HG03060 (cell line): ENCODE results near the gene CDH13.

Experiments
- ATAC-seq: cut with Tn5 transposase; IDR thresholded peaks from one replicate; pipeline ENCODE4 v1.9.1; 2021; ENCODE audit warnings: low read depth, moderate number of reproducible peaks; ENCODE audit not compliant: unreplicated experiment

The CDH13 gene

GRCh38 chr16:83433201-83433600 is 806.4 kb downstream of the CDH13 start:
- no peak for ATAC-seq

- ATAC-seq: no peak
These were observed 810.3 kb downstream of the CDH13 start for GRCh38 chr16:83437036-83437435.

DNA sequence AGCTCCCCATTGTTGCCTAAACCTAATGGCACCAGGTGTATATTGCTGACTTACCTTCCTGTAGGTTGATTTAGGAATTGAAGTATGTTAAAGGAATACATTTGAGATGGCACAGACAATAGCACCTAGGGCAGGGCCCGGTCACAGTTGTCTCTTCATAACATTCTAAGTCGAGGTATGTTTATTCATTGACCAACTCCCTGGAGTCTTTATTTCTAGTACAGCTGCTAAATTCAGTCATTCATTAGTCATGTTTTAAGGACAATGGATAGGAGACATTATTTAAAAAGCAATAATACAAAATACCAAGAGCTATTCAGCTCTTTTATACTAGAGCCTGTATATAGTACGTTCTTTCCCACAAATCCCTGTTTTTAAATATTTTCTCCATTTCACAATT is 811.6 kb downstream of the CDH13 start:
- no peak for ATAC-seq

DNA sequence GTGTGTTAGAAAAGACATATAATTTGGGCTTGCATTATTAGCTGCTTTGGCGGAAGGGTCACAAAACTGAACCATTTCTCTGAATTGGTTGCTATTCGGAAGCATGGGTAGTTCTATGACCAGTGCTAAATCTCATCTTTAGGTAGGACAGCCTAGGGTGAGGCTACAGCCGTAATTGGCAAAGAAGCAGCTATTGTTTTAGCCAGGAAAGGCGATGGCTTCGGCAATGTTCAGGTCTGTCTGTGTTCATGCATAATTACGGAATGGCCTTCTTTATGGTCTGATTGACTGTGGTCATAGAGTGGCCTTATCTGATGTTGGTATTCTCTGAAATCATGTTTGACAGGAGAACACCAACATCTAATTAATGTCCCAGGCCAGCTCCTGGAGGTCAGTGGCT is 812.6 kb downstream of the CDH13 start:
- no peak for ATAC-seq

GRCh38 chr16:83441517-83441916 is 814.7 kb downstream of the CDH13 start:
- ATAC-seq: no peak

DNA sequence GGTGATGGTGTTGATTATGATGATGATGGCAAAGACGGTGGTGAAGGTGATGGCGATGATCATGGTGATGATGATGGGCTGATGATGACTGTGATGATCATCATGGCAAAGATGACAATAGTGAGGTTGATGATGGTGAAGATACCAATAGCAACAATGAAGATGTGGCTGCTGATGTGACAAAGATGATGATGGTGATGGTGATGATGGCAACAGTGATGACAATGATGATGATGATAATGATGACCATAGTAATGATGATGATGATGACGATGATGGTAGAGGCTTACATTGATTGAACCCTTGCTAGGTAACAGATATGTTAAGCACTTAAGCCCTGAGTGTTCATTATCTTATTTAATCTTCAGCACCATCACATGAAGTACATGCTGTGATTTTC is 817.2 kb downstream of the CDH13 start:
- ATAC-seq: no peak

DNA sequence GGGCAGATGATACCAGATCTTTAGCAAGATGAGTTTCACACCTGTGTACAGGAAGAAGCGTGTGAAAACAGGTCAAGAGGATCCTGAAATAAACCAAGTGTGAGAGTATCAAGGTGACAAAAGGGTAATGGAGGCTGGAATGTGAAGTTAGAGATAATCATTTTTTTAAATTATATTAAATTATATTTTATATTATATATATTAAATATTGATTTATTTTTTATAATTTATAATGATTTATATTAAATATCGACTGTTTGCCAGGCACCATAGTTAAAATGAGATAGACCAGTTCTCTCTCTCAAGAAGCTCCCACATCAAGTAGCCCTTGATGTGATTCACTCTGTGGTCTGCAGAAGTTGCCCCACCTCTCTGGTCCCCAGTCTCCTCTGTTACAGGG is 820.8 kb downstream of the CDH13 start:
- no peak for ATAC-seq

GRCh38 chr16:83449861-83450260 is 823.1 kb downstream of the CDH13 start:
- ATAC-seq: no peak

- ATAC-seq: peak; percentile 54
These were observed 827.2 kb downstream of the CDH13 start for GRCh38 chr16:83453977-83454376.

GRCh38 chr16:83455716-83456115 is 828.9 kb downstream of the CDH13 start:
- ATAC-seq: no peak

GRCh38 chr16:83456934-83457333 is 830.2 kb downstream of the CDH13 start:
- no peak for ATAC-seq

- ATAC-seq: peak; percentile 79
These were observed 831.8 kb downstream of the CDH13 start for GRCh38 chr16:83458612-83459011.

GRCh38 chr16:83464991-83465390 is 838.2 kb downstream of the CDH13 start:
- ATAC-seq: no peak

DNA sequence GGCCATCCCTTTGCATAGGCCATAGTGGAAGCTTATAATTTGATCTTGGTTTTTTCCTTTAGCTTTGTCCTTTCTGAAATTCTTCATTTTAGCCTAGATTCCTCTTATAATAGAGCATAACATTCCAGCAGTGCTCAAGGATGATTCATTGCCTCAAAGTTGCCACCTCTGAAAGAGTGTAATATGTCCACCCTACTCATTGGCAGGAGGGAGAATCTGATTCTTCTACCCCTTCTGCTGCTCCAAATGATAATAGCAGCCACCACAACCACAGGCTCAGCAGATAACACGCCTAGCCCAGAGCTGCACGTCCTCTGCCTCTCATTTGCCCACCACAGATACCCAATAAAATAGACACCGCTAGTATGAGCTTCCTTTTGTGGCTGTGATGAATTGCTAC is 843.6 kb downstream of the CDH13 start:
- no peak for ATAC-seq

DNA sequence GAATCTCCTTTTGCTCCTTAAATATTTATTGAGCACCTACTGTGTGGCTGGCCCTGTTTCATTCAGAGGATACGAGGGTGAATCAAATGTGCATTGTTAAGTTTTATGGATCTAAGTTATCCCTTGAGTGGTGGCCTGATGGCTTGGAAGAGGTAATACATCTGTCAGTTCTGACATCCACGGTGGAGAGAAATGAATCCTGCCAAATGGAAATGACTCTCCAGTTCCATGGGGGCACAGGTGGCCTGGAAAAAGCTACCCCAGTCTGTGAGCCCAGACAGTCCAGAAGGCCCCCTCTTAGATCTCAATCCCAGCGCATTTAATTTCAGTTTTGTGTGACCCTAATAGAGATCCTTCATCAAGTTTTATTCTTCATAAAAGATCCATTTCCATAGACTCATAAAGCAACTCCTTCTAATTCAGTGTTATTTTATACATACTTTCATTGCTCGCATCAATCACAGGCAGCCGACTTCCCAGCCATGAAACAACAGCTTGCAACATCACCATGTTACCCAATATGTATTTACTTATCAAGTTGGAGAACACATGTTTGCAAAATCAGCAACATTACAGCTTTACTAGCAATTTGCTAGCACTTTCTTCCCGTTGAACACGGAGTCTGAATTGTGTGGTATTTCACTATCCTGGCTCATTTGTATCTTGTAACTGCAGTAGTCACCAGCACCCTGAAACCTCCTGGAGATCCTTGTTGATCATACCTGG is 846.2 kb downstream of the CDH13 start:
- no peak for ATAC-seq

DNA sequence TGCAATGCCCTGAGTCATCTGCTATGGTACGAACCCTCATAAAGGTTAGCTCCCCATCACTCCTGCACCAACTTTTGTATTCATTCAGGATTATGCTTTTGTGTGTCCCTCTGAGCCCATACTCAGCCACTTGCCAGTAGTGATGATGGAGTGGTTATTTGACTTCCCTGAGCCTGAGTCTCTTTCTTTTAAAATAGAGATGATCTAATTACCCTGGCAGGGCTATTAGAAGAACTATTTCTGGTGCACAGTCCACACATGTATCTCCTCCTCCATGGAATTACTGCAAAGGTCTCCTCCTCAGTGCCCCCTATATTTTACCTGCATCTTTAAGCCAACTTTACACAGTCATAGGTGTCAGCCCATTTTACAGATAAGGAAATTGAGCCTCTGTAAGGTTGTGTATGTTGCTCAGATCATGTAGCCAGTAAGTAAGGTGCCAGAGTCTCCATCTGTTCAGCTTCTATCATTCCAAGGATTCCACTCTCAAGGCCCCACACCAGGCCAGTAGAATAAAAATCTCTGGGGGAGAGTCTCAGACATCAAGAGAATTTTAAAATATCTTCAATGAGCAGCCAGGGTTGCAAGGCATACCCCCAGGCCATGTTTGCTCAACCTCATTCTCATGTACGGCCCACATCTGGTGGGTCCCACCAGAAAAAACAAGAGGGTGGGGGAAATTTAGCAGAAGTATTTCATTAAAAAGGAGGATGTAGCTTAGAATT is 847.3 kb downstream of the CDH13 start:
- no peak for ATAC-seq

DNA sequence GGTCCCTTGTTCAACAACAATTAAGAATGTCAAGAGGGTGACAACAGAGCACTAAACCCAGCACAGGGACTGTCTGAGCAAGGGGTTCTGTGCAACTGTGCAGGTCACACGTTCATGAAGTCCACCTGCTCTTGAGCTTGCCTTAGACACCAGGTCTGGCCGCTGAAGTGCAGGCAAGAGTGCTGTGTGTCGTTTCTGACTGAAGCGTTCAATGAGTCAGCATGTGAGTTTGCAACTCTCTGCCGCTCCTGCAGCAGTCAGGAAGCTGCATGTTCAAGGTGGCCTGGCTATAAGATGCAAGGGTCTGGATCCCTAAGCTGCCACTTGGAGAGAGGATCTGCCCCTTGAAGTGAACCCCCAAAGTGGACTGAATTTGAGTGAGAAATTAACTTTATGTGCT is 848.3 kb downstream of the CDH13 start:
- no peak for ATAC-seq

DNA sequence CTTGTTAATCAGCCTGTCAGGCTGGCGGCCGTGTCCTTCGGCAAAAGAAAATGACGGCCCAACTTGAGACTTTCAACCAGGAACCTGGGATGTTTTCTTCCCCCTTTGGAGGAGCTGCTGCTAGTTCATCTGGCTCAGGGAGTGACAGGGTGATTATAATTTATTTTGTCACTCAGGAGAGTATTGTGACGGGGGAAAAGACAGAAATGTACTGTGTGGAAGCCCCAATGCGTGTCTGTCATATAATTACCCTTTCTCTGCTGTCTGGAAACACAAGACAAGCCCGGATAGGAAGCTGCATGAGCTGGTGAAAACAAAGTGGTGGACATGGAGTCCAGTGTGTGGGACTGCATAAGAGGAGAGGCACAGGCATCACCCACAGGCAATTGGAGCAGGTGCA is 854.8 kb downstream of the CDH13 start:
- no peak for ATAC-seq

DNA sequence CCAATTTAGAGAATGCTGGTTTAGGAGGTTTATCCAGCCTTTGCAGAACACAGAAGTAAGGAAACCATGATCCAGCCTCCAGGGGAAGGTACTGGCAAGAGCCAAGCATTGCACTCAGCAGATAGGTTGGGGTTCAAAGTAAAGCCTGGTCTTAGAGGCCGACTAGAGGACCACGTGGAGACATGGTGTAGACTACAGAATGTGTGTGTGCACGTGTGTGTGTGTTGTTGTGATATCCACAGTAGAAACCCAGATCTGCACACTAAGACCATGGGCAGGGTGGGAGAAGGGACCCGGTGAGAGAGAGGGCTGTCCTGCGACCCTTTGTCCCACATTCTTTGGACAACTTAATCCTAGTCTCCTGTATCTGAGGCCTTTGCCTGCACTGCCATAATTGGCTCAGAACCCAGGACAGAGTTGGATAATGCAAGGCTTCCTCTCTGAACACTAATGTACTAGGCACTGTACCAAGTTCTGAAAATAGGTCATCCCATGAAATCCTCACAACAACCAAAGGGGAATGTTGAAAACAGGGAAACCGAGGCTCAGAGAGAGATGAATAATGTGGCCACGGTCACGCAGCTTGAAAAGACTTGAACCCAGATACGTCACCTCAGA is 855.9 kb downstream of the CDH13 start:
- ATAC-seq: no peak

DNA sequence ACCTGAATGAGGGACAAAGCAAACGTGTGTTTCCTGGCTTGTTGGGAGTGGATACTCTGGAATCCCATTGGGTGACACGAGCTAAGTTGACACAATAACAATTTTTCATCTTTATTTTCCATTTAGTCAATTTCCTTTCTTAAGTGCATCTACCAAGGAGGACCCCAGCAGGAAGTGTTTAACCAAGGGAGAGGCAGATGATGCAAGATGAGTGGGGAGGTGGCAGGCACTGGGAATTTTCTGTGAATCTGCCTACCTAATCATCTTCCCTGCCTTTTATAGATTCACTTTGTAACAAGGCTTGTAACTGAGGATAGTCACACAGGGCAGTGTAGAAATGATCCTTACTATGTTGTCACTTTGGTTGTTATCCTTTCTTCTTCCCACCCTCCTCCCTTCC is 863.3 kb downstream of the CDH13 start:
- no peak for ATAC-seq

DNA sequence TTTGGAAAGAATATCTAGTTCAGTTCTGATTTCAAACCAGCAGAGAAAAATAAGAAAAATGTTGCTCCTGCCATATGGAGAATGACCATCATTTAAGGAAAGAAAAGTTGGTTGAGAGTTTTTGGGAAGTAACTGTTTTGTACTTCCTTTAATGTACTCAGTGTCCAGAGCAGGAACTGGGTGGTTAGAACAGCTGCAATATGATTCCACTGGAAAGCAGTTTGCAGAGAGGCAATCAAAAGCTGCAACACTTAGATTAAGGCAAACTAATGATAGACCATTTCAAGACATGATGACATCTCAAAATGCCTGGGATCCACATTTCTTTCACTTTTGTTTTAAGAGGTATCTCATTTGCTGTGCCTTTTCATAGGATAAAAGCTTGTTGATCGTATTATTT is 867.7 kb downstream of the CDH13 start:
- no peak for ATAC-seq

GRCh38 chr16:83501481-83501880 is 874.7 kb downstream of the CDH13 start:
- ATAC-seq: no peak
